NCI-H345 (cell line): Measurements from ENCODE around the gene ZSWIM8.
"Not testable (repeated sequence)": the region's sequence is repeated elsewhere in the genome, so short reads cannot be mapped to it uniquely, and the experiment has no call there.

Source experiments
- DNase-seq: peaks from one replicate; lab custom pipeline; 2025; lab: John Stamatoyannopoulos, UW

Gene ZSWIM8

DNA sequence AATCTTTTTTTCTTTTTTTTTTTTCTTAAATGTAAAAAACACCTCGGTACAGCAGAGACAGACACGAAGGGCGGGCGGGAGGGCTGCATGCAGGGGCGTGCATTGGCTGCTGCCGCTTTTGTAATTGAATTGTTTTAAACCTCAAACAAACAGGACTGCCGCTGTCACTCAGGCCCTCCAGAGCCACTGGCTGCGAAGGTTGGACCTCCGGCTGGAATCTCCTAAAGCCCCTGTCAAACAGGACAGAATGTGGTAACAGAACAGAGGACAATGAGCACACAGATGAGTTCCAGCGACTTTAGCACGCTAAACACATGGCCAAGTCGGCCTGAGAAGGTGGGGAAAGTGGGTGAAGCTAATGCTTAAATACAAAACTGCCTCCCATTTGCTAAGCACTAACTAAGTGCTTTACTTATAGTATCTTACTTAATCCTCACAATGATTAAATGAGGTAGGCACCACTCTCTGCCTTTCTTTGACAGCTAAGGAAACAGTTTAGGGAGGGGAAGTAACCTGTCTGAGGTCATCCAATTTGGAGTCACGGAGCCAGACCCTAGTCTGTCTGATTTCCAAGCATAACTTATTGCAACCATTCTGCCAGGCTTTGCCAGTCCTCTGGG is 29.0 kb downstream of the ZSWIM8 start:
- no peak for DNase-seq

DNA sequence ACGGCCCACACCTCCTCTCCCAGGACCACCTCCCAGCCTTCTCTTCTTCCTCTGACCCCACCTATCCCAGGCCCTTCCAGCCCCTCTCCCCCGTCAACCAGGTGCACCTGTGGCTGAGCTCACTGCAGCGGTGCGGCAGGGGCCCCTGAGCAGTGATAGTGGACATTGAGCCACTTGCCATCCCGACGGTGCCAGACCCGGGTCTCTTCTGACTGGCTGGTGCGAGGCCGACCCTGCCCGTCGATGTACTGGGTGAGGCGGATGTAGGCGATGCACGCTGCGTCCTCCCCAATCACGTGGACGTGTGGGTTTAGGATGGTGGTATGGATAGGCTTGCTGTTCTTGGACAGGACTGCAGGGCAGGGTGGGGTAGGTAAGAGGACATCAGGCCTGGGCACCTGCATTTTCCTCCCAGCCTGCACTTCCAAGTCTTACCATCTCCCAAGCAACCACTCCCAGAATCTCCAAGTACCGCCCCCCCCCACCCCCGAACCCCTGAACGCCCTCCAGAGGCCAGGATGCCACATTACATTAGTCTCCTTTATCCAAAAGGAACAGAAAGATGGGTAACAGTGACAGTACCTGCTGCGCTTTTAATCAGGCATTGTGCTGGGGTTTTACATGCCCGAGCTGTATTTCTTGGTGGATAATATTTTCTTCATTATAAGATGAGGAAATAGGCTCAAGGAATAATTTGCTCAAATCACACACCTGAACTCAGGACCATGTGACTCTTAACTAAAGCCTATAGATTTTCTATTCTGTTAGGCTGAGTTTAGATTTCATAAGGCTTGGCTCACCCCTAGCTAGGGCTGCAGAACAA is 29.7 kb downstream of the ZSWIM8 start:
- no peak for DNase-seq

DNA sequence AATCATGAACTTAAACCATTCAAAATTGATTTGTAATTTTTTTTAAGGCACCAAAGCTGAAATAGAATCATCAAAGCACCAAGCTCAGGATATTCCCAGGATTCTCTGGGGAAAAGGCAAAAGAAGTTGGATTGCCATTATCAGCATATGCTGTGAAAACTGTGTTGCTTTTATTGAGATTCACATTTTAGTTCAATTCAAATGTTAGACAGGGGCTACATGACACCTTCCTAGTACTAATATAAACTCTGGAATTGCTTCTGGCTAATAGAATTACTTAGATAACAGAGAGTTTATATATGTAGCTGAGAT is 30.3 kb downstream of the ZSWIM8 start:
- DNase-seq, result no peak

DNA sequence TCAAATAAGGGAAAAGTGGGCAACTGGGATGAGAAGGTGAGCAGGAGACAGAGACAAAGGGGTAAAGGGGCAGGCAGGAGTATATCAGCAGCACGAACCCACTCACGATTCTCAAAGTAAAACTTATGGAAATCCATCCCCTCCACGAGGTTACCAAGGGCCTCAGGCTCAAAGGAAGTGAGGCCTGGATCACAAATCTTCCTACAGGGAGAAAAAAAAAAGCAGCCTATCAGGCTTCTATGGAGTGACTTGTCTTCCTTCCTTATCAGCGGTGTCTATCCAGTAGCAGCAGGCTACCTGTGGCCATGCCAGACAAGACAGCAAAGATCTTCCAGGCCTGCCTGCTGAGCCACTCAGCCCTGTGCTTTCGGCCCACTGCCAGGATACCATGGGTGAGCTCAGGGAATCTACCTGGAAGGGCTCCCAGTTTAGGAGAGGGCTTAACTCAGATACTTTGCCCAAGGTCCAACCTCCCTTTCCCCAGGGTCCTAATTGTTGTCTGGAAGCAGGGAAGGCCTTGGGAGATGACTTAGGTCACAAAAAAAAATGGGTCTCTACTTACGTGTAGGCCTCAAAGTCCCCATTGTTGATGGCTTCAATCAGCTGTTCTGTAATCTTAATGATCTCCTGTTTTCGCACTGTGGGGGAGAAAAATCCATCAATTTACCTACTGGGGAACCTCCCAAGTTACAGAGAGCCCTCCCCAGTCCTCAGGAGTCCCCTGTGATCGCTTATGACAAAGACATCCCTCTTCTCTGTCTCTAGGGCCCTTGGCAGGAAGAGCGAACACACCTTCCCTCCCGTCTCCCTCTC is 31.7 kb downstream of the ZSWIM8 start:
- DNase-seq, result no peak

DNA sequence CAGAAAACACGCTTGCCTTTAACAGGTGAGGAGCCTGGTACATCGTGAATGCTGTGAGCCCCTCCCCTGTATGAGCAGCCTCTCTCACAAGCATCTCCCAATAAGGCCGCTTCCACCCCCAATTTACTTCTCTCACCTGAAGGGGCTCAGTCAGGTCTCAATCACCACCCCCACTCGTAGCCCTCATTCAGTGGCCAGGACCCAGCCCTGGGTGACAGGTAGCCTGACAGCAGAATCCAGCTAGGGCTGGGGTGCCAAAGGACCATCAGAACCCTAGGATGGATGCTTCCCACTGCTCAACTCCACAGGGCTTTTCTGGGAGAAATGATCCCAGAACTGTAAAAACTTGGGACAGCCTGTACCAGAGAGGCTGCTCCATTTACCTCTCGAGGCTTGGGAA is 32.4 kb downstream of the ZSWIM8 start:
- no peak for DNase-seq

DNA sequence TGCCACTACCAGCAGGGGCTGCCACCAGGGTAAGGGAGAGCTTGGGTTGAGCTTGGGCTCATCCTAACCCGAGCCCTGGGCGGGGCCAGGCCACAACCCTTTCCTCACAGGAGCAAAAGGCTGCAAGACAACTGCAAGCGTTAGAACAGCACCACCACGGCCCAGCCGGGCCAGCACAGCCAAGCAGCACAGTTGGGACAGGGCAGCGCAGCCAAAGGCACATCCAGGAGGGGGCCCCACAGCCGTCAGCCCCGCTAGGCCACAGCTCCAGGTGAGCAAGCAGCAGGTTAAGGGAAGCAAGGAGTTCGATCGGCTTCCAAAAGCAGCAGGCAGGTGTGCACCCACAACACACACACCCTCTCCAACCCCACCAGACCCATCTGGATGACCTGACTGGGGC is 33.0 kb downstream of the ZSWIM8 start:
- DNase-seq, result no peak

DNA sequence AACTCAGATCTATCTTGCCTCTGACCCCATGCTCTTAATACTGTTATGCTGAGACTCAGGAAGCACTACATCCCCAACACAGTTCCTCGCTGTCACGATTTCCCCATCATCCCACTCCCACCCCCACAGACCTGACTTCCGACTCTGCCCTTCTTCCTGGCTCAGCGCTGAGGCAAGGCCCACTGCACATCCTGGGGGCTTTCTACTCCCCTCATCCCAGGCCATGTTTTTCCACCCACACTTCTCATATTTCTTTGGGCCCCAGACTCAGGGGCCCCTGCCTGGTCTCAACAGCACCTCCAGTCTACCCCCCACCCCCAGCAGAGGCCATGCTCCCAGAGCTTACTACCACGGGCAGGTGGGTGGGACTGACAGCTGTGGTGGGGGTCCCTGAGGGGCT is 33.7 kb downstream of the ZSWIM8 start:
- no peak for DNase-seq

DNA sequence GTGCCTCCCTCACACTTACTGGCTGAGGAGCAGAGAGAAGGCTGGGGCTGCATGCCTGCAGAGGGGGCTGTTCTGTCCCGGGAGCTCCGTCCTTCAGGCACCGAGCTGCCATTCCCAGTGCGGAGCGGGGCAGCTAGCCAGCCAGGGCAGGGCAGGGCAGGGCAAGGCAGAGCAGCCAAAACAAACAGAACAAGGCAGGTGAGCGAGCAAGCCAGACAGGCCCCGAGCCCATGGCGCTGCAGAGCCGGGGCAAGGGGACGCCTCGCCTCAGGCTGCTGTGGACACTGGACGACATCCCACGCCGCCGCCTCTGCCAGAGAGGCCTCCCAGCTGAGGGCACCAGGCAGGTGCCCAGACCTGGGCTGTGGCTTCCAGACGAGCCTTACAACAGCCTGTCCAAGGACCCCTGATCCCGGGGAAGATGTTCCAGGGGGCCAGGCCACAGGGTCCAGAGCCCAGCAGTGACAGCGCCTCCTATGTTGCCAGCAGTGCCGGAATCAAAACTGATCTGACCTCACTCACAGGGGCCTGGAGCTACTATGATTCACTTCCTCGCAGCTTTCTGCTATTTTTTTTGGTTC is 34.2 kb downstream of the ZSWIM8 start:
- no peak for DNase-seq

DNA sequence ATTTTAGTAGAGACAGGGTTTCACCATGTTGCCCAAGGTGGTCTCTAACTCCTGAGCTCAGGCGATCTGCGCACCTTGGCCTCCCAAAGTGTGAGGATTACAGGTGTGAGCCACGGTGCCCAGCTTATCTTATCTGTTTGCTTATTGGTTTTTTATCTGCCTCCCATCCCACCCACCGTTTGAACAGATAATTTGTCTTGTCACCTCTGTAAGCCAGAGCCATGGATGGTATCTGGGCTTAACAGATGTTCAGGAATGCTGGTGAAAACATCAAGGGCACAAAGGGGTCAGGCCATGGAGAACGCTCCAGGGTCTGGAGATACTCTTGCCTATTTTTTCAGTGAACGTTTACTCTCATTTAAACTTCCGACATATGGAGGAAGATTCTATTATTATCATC is 38.0 kb downstream of the ZSWIM8 start:
- DNase-seq, result no peak

DNA sequence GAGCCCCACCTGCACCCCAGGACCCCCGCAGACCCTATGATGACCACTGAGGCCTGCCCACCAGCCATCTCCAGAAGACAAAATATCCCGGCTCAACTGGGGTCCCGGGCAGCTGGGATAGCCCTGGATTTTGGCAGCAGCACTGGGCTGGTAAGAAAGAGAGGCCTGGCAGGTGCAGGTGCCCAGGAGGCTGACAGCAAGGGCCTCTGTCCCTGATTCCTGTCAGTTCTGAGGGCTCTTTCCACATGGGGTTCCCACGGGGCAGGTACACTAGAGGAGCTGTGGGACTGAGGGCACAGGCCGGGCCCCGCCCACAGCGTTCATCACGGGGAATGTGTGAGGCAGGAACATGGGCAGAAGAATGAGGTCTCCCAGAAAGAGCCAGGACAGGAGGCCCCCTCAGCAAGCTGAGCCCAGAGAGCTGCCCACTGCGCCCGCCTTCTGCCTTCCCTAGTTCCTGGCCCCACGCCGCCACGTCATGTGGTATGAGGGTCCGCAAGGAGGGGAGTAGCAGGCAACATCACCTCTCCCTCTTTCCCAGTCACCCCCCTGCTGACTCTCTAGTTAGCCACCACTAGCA is 38.8 kb downstream of the ZSWIM8 start:
- no peak for DNase-seq

DNA sequence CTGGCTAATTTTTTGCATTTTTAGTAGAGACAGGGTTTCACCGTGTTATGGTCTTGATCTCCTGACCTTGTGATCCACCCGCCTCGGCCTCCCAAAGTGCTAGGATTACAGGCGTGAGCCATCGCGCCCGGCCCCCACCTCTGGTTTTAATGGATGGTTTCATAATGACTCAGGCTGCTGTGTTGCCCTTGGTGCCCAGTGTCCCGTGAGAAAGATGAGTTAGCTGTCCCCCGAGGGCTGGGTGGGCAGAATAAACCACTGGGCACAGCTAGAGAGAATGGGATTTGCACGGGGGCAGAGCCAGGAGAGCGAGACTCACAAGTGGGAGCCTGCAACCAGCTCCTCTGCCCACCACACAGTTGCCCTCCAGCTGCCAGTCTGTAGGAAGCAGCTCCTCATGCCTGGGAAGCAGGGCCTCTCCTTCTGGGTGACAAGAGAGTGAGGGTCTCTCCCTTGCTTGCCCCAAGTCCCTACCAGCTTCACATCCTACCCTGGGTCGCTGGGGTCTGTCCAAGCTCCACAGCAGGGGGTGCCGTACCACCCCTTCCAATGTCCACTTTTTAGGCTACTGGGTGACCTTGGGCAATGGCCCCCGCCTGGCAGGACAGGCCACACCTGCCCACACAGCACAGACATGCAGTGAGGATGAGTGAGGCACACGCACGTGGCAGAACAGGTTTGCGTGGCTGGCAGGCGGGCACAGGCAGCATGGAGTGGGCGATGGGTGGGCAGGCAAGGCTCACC is 42.1 kb downstream of the ZSWIM8 start:
- no peak for DNase-seq

DNA sequence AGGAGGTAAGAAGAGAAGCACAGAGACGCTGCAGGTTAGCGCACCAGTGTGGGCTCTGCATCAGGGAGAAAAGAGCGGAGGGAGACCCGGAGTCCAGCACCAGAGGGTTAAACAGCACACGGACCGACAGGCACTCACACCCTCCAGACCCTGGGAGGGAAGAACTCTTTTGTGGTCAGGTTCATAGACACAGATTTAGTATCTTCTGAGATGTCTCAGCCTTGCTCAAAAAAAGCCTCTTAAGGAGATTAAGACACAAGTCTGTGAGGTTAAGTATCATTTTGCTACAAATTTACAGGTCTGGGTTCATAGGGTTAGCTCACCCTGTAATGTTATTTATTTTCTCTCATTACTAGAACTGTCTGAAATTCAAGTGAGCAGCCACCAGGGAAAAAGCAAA is 42.8 kb downstream of the ZSWIM8 start:
- DNase-seq, result no peak

DNA sequence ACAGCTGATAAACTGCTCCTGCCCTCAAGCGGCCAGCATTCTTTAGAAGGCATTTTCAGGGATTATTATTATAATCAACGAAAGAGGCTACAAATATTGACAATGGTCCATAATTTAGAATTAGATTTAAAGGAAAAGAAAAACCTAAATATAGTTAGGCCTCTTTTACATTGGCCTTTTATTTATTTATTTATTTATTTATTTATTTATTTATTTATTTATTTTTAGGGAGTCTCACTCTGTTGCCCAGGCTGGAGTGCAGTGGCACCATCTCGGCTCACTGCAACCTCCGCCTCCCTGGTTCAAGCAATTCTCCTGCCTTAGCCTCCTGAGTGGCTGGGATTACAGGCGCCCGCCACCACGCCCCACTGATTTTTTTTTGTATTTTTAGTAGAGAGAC is 43.7 kb downstream of the ZSWIM8 start:
- not testable (repeated sequence) for DNase-seq

DNA sequence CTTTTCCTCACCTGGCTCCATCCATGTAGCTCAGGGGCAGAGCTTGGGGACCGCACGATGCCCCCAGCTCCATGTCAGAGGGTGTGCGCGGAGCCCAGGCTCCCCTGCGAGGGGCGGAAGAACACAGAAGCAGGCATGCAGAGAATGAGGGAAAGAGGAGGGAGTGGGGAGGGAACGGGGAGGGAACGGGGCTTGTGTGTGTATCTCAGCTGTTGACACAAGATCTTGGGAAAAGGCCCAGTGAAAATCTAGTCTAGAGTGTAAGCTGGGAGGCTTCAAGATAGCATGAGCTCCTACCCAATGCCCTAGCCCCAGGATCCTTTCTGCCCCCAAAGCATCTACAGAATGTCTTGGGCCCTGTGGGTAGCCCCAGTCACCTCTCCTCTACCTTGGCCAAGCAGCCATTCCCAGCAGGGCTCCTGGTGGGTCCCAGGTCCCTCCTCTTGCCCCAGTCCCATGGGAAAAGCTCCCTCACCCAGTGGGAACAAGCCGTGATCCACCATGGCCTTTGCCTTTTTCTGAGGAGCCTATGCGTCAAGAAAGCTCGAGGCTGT is 51.1 kb downstream of the ZSWIM8 start:
- no peak for DNase-seq

DNA sequence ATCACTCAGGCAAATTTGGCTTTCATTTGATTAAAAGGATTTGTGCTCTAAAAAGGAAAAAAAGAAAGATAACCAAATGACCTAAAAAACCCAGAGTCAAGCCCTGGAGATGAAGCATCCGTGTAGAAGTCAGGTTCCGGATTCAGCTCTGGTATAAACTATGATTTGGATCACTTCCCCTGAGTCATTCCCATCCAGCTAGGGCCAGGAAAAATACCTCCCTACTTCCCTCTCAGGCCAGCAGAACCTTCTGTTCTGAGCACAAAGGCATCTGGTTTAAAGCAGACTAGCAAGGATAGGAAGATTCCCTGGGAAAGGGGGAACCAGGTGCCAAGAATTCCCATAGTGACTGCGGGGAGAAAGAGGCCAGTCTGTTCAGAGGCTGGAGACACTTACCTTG is 51.7 kb downstream of the ZSWIM8 start:
- DNase-seq, result no peak

DNA sequence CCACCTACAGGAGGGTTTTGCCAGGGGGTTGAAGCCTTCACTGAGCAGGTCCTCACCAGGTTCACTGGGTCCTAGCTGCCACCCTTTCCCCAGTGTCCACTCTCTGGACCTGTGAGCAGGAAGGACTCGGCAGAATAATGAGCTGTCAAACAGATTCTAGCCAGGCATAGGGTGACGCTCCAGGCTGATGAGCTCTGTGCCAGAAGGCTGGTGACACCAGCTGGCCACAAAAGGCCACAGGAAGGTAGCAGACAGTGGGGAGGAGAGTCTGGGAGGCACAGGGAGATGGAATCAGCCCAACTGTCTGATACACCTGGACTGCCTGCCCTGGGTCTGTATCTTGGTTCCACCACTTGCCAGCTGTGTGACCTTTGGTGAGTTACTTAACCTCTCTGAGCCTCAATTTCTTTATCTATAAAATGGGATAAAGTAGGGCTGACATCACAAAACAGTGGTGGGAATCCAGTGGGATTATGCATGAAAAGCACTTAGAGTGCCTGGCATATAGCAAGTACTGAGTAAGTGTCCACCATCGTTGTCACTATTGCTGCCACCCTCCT is 52.7 kb downstream of the ZSWIM8 start:
- no peak for DNase-seq

DNA sequence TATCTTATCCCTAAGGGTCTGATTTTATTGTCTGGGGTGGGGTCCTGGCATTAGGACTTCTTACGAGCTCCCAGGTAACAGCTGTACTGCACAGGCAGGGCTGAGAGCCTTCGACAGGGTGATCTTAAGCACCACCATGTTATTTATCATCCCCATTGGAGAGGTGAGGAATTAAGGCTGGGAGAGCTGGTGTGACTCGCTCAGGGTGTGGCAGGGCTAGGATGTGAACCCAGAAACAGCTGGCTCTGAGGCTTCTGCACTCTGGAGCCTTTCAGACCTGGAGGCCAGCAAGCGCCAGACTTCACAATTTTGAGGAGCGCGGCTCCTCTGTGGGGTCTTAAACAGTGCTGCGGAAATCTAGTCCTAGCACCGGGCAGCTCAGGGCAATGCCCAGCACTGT is 53.4 kb downstream of the ZSWIM8 start:
- DNase-seq, result no peak

DNA sequence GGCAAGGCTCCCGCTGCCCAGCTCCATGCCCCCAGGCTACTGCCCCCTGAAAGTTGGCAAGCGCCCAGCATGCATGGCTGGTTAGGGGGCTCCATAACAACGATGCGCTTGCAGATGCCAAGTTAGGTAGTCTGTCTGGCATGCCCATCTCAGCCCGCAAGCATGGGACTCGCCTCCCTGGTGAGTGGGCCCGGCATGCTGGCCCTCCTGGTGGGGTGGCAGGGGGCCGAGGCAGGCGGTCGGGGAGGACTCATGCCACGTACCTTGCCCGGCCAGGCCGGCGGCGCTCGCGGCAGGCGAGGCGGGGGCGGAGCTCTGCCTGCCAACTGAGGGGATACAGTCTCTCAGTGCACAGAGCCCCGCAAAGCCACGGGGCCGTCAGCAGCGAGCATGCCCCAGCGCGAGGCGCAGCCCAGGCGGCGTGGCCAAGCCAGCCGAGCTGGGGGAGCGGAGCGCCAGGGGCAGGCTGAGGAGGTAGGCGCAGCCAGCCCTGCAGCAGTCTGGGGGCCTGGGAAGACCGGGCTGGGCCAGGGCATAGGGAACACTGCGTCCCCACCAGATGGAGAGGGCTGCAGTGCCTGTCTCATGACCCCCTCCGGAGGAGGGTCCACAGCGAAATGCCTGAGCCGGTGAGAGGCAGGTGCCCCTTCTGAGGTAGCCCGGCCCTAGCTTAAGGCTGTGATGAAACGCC is 54.0 kb downstream of the ZSWIM8 start:
- no peak for DNase-seq

DNA sequence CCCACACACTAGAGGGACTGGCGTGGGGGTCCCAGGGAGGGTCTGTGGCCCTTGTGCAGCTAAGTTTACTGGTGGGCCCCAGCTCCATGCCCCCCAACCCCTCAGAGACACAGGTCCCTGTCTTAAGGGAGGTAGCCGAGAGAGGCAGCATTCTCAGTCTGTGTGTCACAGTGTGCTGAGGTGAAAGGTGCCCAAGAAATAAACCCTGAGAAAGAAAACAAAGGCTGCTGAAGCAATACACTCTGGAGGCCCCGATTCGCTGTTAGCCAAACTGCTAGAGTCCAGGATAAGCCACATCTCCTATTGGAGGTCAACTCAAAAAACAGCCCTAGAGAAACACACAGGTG is 54.6 kb downstream of the ZSWIM8 start:
- DNase-seq, result no peak

DNA sequence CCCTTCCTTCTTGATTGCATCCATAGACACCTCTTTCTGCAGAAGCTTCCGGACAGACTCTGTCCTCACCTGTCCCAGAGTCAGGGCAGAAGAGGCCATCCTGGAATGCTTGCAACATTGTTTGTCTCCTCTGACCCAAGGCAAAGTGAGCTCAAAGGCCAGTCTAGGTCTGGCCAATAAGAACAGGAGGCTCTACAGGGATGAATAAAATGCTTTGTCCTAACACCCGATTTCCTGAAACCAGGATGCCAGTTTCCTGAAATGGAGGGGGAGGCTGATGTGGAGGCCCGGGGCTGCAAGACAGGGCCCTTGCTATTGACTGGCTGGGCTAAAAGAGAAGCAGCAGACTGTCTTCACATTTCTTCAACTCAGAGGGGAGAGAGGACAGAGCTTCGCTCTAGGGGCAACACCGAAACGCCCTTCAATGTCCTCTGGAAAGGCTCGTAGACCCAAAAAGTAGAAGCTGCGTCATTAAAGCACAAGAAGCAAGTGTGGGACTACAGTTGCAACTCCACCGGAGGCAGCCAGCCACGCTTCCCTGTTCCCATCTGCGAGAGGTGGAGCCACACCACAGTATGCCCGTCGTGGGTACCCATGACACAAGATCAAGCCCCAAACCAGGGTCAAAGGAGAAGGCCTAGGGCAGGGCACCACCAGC is 55.1 kb downstream of the ZSWIM8 start:
- DNase-seq, result no peak
